Liver (tissue), 9 donors: ENCODE results near the gene BCAR3. TPM values are rescaled to one million over a fixed set of nuclear protein-coding genes. Genes with fewer than 3 reads are reported as not detected.

Experiments used
- DNase-seq: peaks from one replicate; pipeline ENCODE4 v3.0.0-alpha.2; 2017; ENCODE audit warnings: low spot score
- H3K27ac ChIP-seq, 2 donors: one replicate each; pipeline ENCODE4 v1.7.0; 2013; ENCODE audit warnings: inconsistent platforms in 2 of 2, low read length in 2 of 2, control low read depth in 1 of 2, low read depth in 1 of 2, mild to moderate bottlenecking in 1 of 2
- H3K27me3 ChIP-seq, 4 donors: one replicate each; pipeline versions ENCODE4 v1.6.1 to v1.7.0; 2013; ENCODE audit warnings: low read length in 3 of 4, inconsistent platforms in 1 of 4, mild to moderate bottlenecking in 1 of 4, moderate library complexity in 1 of 4; ENCODE audit not compliant: control insufficient read depth in 4 of 4, insufficient read depth in 4 of 4
- H3K36me3 ChIP-seq, 4 donors: one replicate each; pipeline versions ENCODE4 v1.6.1 to v1.7.0; 2013; ENCODE audit warnings: low read length in 3 of 4, mild to moderate bottlenecking in 3 of 4, low read depth in 1 of 4, moderate library complexity in 1 of 4; ENCODE audit not compliant: control insufficient read depth in 4 of 4, insufficient read depth in 3 of 4
- H3K4me1 ChIP-seq, 4 donors: one replicate each; pipeline versions ENCODE4 v1.6.1 to v1.7.0; 2013; ENCODE audit warnings: low read length in 3 of 4, mild to moderate bottlenecking in 3 of 4, moderate library complexity in 1 of 4; ENCODE audit not compliant: control insufficient read depth in 4 of 4, insufficient read depth in 4 of 4
- H3K4me3 ChIP-seq, 3 donors: one replicate each; pipeline versions ENCODE4 v1.6.1 to v1.7.0; 2013; ENCODE audit warnings: low read length in 3 of 3, control low read depth in 1 of 3, low read depth in 1 of 3, mild to moderate bottlenecking in 1 of 3
- H3K9ac ChIP-seq, 2 donors: one replicate each; pipeline ENCODE4 v1.7.0; 2013; ENCODE audit warnings: low read length in 2 of 2, mild to moderate bottlenecking in 2 of 2, moderate library complexity in 2 of 2, control low read depth in 1 of 2, low read depth in 1 of 2
- H3K9me3 ChIP-seq, 4 donors: one replicate each; pipeline versions ENCODE4 v1.6.1 to v1.7.0; 2013; ENCODE audit warnings: low read length in 3 of 4; ENCODE audit not compliant: control insufficient read depth in 4 of 4
- ATF3 ChIP-seq: IDR thresholded peaks from 2 replicates; pipeline ENCODE4 v1.6.1; 2016; ENCODE audit warnings: antibody characterized with exemption
- CTCF ChIP-seq: fragments of 150-350 bp; IDR thresholded peaks from 2 replicates; pipeline ENCODE4 v1.5.1; 2017; ENCODE audit warnings: improper control_type of control experiment, low read depth, low read length; ENCODE audit not compliant: missing input control
- EGR1 ChIP-seq, 2 donors: IDR thresholded peaks; 2 replicates each; pipeline ENCODE4 v1.6.1; 2016 to 2018; ENCODE audit warnings: antibody characterized with exemption in 2 of 2, low read depth in 2 of 2
- FOXA1 ChIP-seq: IDR thresholded peaks from 2 replicates; pipeline ENCODE4 v1.6.1; 2016; ENCODE audit warnings: antibody characterized with exemption
- FOXA2 ChIP-seq: IDR thresholded peaks from 2 replicates; pipeline ENCODE4 v1.6.1; 2016; ENCODE audit warnings: antibody characterized with exemption
- GABPA ChIP-seq, 2 donors: IDR thresholded peaks in 1 of 2; conservative IDR thresholded peaks in 1 of 2; 2 replicates each; pipeline ENCODE4 v1.6.1; 2016; ENCODE audit warnings: antibody characterized with exemption in 2 of 2, mild to moderate bottlenecking in 1 of 2, moderate library complexity in 1 of 2
- HNF4A ChIP-seq, 2 donors: conservative IDR thresholded peaks; 2 replicates each; pipeline ENCODE4 v1.6.1; 2016; ENCODE audit warnings: antibody characterized with exemption in 2 of 2, mild to moderate bottlenecking in 2 of 2
- HNF4G ChIP-seq: IDR thresholded peaks from 2 replicates; pipeline ENCODE4 v1.6.1; 2016; ENCODE audit warnings: antibody characterized with exemption
- JUND ChIP-seq, 2 donors: IDR thresholded peaks; 2 replicates each; pipeline ENCODE4 v1.6.1; 2016; ENCODE audit warnings: antibody characterized with exemption in 2 of 2
- MAX ChIP-seq: IDR thresholded peaks from 2 replicates; pipeline ENCODE4 v1.6.1; 2016; ENCODE audit warnings: antibody characterized with exemption
- NR2F2 ChIP-seq: IDR thresholded peaks from 2 replicates; pipeline ENCODE4 v1.6.1; 2016; ENCODE audit warnings: antibody characterized with exemption
- RAD21 ChIP-seq, 2 donors: IDR thresholded peaks; 2 replicates each; pipeline ENCODE4 v1.6.1; 2016; ENCODE audit warnings: antibody characterized with exemption in 2 of 2, mild to moderate bottlenecking in 2 of 2
- REST ChIP-seq: IDR thresholded peaks from 2 replicates; pipeline ENCODE4 v1.6.1; 2016; ENCODE audit warnings: antibody characterized with exemption, mild to moderate bottlenecking
- RXRA ChIP-seq, 2 donors: IDR thresholded peaks; 2 replicates each; pipeline ENCODE4 v1.6.1; 2017 to 2018; ENCODE audit warnings: antibody characterized with exemption in 2 of 2, mild to moderate bottlenecking in 1 of 2
- SP1 ChIP-seq: IDR thresholded peaks from 2 replicates; pipeline ENCODE4 v1.6.1; 2018; ENCODE audit warnings: antibody characterized with exemption, mild to moderate bottlenecking
- TAF1 ChIP-seq: conservative IDR thresholded peaks from 2 replicates; pipeline ENCODE4 v1.6.1; 2016; ENCODE audit warnings: antibody characterized with exemption, mild to moderate bottlenecking
- YY1 ChIP-seq: IDR thresholded peaks from 2 replicates; pipeline ENCODE4 v1.6.1; 2016; ENCODE audit warnings: antibody characterized with exemption, mild to moderate bottlenecking
- ZBTB33 ChIP-seq: IDR thresholded peaks from 2 replicates; pipeline ENCODE4 v1.6.1; 2016; ENCODE audit warnings: antibody characterized with exemption
- WGBS: extraction: QIAGEN DNeasy Blood & Tissue Kit; methylation state at CpG from one replicate; pipeline ENCODE4 v1.1.7; 2013; 5-methylcytosine and 5-hydroxymethylcytosine counted together
- polyA plus RNA-seq, 2 donors: library from polyadenylated mRNA; stranded (reverse) in 1 of 2; unstranded in 1 of 2; fragments of 200-250 nt in 1 of 2; fragments of >200 nt in 1 of 2; fragmentation: Nextera tagmentation in 1 of 2; extraction: Ambion mirVana in 1 of 2; gene quantifications; one replicate each; pipeline versions ENCODE4 v1.2.1 to v1.2.3, GENCODE V29; 2013 to 2015
- total RNA-seq, 2 donors: library from RNA; depleted of rRNA; stranded (reverse); fragments of >200 nt; gene quantifications; one replicate each; pipeline ENCODE4 v1.2.3, GENCODE V29; 2014
- donor health status: healthy.
- donor health status: healthy.
- donor health status: healthy.
- donor health status: healthy.
- donor health status: healthy.

BCAR3 gene
- total and polyA plus RNA-seq, 4 donors: 2.8 to 10.3 (median 7.7) TPM

GRCh38 chr1:93559695-93560094 lies 121.9 kb downstream of the BCAR3 start:
- H3K36me3 ChIP-seq: peaks cover 2 to 20% (median 17%) of the 10 kb centered on the region in 4 donors
- H3K4me3 ChIP-seq: no peak overlapping the region
- no peak overlapping the region for H3K27ac ChIP-seq
- DNase-seq: no peak
- no peaks in the 10 kb centered on the region for H3K27me3 ChIP-seq
- H3K9me3 ChIP-seq: no peaks in the 10 kb centered on the region
- H3K4me1 ChIP-seq: peaks cover 0 to 5% (median 0%) of the 10 kb centered on the region in 4 donors
- no peak overlapping the region for H3K9ac ChIP-seq
- TF ChIP-seq FOXA2: no peak
- TF ChIP-seq CTCF: no peak
- TF ChIP-seq ZBTB33: no peak
- TF ChIP-seq GABPA (IDR thresholded peaks at IDR 0.05 in 1 of 2, conservative IDR thresholded peaks at IDR 0.05 in 1 of 2): no peak
- TF ChIP-seq ATF3: no peak
- TF ChIP-seq MAX: no peak
- no peak for TF ChIP-seq JUND (IDR thresholded peaks at IDR 0.05)
- TF ChIP-seq RAD21 (IDR thresholded peaks at IDR 0.05): no peak
- TF ChIP-seq YY1: no peak
- no peak for TF ChIP-seq SP1

- Histone ChIP-seq H3K4me1 (peaks cover 0 to 5% (median 0%) of the 10 kb centered on the region in 4 donors), H3K9ac (no peak overlapping the region), H3K27me3 (no peaks in the 10 kb centered on the region), H3K36me3 (peaks cover 2 to 19% (median 14%) of the 10 kb centered on the region in 4 donors), H3K9me3 (no peaks in the 10 kb centered on the region), H3K4me3 (no peak overlapping the region), H3K27ac (no peak overlapping the region)
- DNase-seq: no peak
- TF ChIP-seq GABPA (IDR thresholded peaks at IDR 0.05 in 1 of 2, conservative IDR thresholded peaks at IDR 0.05 in 1 of 2) (no peak), HNF4G (no peak)
- WGBS: 77% methylated on average over 2 of the region's 2 CpGs
Measured at GRCh38 chr1:93559045-93559444, 122.6 kb downstream of the BCAR3 start.

GRCh38 chr1:93556291-93556690 lies 125.3 kb downstream of the BCAR3 start:
- Histone ChIP-seq H3K9me3 (no peaks in the 10 kb centered on the region), H3K27ac (no peak overlapping the region), H3K36me3 (peaks cover 0 to 18% (median 9%) of the 10 kb centered on the region in 4 donors), H3K9ac (no peak overlapping the region), H3K4me1 (peaks cover 0 to 5% (median 1%) of the 10 kb centered on the region in 4 donors), H3K27me3 (no peaks in the 10 kb centered on the region), H3K4me3 (no peak overlapping the region)
- 93% methylated on average over 2 of the region's 2 CpGs for WGBS
- DNase-seq: no peak
- TF ChIP-seq RXRA (IDR thresholded peaks at IDR 0.05) (no peak), TAF1 (no peak), MAX (no peak), JUND (IDR thresholded peaks at IDR 0.05) (no peak), SP1 (no peak), REST (no peak), HNF4G (no peak), EGR1 (IDR thresholded peaks at IDR 0.05; ENCODE audit: low read depth in 2 of 2) (no peak), GABPA (IDR thresholded peaks at IDR 0.05 in 1 of 2, conservative IDR thresholded peaks at IDR 0.05 in 1 of 2) (no peak), HNF4A (conservative IDR thresholded peaks at IDR 0.05) (no peak), FOXA1 (no peak), NR2F2 (no peak), ZBTB33 (no peak)
